ENCODE data around the gene ADD2. TPM values are rescaled to one million over a fixed set of nuclear protein-coding genes. Genes with fewer than 3 reads are reported as not detected.

ADD2 gene
- total and polyA plus RNA-seq, 2 experiments from 2014 or later: not detected

GRCh38 chr2:70716131-70716743 lies 51.8 kb downstream of the ADD2 start:
- Histone ChIP-seq H3K4me2 (ENCODE audit: unreplicated experiment) (no peak overlapping the region), H3K9me3 (ENCODE audit: low read depth) (no peaks in the 10 kb centered on the region), H3K79me2 (ENCODE audit: insufficient read depth) (no peaks in the 10 kb centered on the region), H3K27me3 (replicated peaks; ENCODE audit: insufficient read depth) (peaks cover 30% of the 10 kb centered on the region), H3K9ac (no peak overlapping the region), H3K4me1 (ENCODE audit: insufficient read depth) (no peaks in the 10 kb centered on the region), H3K27ac (no peak overlapping the region), H4K20me1 (ENCODE audit: insufficient read depth) (no peaks in the 10 kb centered on the region), H3K4me3 (no peak overlapping the region), H3F3A (ENCODE audit: insufficient read depth) (no peaks in the 10 kb centered on the region), H3K9me2 (ENCODE audit: insufficient read depth) (no peaks in the 10 kb centered on the region), H2AFZ (no peak overlapping the region), H3K36me3 (ENCODE audit: low read depth) (no peaks in the 10 kb centered on the region)
- WGBS, 2 experiments (ENCODE audit: low coverage in 1 of 2, low lambda C conversion rate in 2 of 2, missing lambda C conversion rate in 2 of 2): 45 to 46% methylated on average over 7 of the region's 7 CpGs
- in situ Hi-C loops (cut with MboI): no loop called here
- TF ChIP-seq EZH2phosphoT487 (IDR thresholded peaks at IDR 0.05; ENCODE audit: insufficient read depth, low read depth): no peak
- TF ChIP-seq EZH2 (IDR thresholded peaks at IDR 0.05; ENCODE audit: insufficient read depth, poor library complexity, severe bottlenecking): no peak
- no peak for DNase-seq

GRCh38 chr2:70715071-70715985 lies 52.7 kb downstream of the ADD2 start:
- TF ChIP-seq EZH2phosphoT487 (IDR thresholded peaks at IDR 0.05; ENCODE audit: insufficient read depth, low read depth): no peak
- no peak for TF ChIP-seq EZH2 (IDR thresholded peaks at IDR 0.05; ENCODE audit: insufficient read depth, poor library complexity, severe bottlenecking)
- no peaks in the 10 kb centered on the region for H3K79me2 ChIP-seq (ENCODE audit: insufficient read depth)
- H3K4me2 ChIP-seq (ENCODE audit: unreplicated experiment): no peak overlapping the region
- H3K4me3 ChIP-seq: no peak overlapping the region
- in situ Hi-C loops (cut with MboI): no loop called here
- H3K36me3 ChIP-seq (ENCODE audit: low read depth): no peaks in the 10 kb centered on the region
- peaks cover 28% of the 10 kb centered on the region for H3K27me3 ChIP-seq (replicated peaks; ENCODE audit: insufficient read depth)
- WGBS, 2 experiments (ENCODE audit: low coverage in 1 of 2, low lambda C conversion rate in 2 of 2, missing lambda C conversion rate in 2 of 2): 65 to 70% methylated on average over 7 of the region's 7 CpGs
- no peaks in the 10 kb centered on the region for H3K4me1 ChIP-seq (ENCODE audit: insufficient read depth)
- no peak overlapping the region for H3K9ac ChIP-seq
- H2AFZ ChIP-seq: no peak overlapping the region
- no peaks in the 10 kb centered on the region for H4K20me1 ChIP-seq (ENCODE audit: insufficient read depth)
- no peaks in the 10 kb centered on the region for H3K9me3 ChIP-seq (ENCODE audit: low read depth)
- no peak for DNase-seq
- H3K9me2 ChIP-seq (ENCODE audit: insufficient read depth): no peaks in the 10 kb centered on the region
- no peak overlapping the region for H3K27ac ChIP-seq
- H3F3A ChIP-seq (ENCODE audit: insufficient read depth): no peaks in the 10 kb centered on the region

- Histone ChIP-seq H3K79me2 (ENCODE audit: insufficient read depth) (no peaks in the 10 kb centered on the region), H3K27me3 (replicated peaks; ENCODE audit: insufficient read depth) (peaks cover 28% of the 10 kb centered on the region), H3K4me1 (ENCODE audit: insufficient read depth) (no peaks in the 10 kb centered on the region), H3F3A (ENCODE audit: insufficient read depth) (no peaks in the 10 kb centered on the region), H3K36me3 (ENCODE audit: low read depth) (no peaks in the 10 kb centered on the region), H3K9ac (no peak overlapping the region), H3K27ac (no peak overlapping the region), H3K9me2 (ENCODE audit: insufficient read depth) (no peaks in the 10 kb centered on the region), H3K4me2 (ENCODE audit: unreplicated experiment) (no peak overlapping the region), H3K4me3 (no peak overlapping the region), H4K20me1 (ENCODE audit: insufficient read depth) (no peaks in the 10 kb centered on the region), H3K9me3 (ENCODE audit: low read depth) (no peaks in the 10 kb centered on the region), H2AFZ (no peak overlapping the region)
- DNase-seq: no peak
- TF ChIP-seq EZH2 (IDR thresholded peaks at IDR 0.05; ENCODE audit: insufficient read depth, poor library complexity, severe bottlenecking) (no peak), EZH2phosphoT487 (IDR thresholded peaks at IDR 0.05; ENCODE audit: insufficient read depth, low read depth) (no peak)
- WGBS, 2 experiments (ENCODE audit: low coverage in 1 of 2, low lambda C conversion rate in 2 of 2, missing lambda C conversion rate in 2 of 2): 71 to 73% methylated on average over 5 of the region's 5 CpGs
- in situ Hi-C loops (cut with MboI): no loop called here
Observed at GRCh38 chr2:70714141-70714905, 53.7 kb downstream of the ADD2 start.

- peaks cover 21% of the 10 kb centered on the region for H3K27me3 ChIP-seq (replicated peaks; ENCODE audit: insufficient read depth)
- H3K4me3 ChIP-seq: no peak overlapping the region
- no peaks in the 10 kb centered on the region for H3K9me3 ChIP-seq (ENCODE audit: low read depth)
- no peak overlapping the region for H2AFZ ChIP-seq
- no peaks in the 10 kb centered on the region for H4K20me1 ChIP-seq (ENCODE audit: insufficient read depth)
- no peaks in the 10 kb centered on the region for H3K79me2 ChIP-seq (ENCODE audit: insufficient read depth)
- in situ Hi-C loops (cut with MboI): no loop called here
- no peak for DNase-seq
- no peak for TF ChIP-seq EZH2 (IDR thresholded peaks at IDR 0.05; ENCODE audit: insufficient read depth, poor library complexity, severe bottlenecking)
- no peak for TF ChIP-seq EZH2phosphoT487 (IDR thresholded peaks at IDR 0.05; ENCODE audit: insufficient read depth, low read depth)
- H3F3A ChIP-seq (ENCODE audit: insufficient read depth): no peaks in the 10 kb centered on the region
- no peaks in the 10 kb centered on the region for H3K36me3 ChIP-seq (ENCODE audit: low read depth)
- H3K9me2 ChIP-seq (ENCODE audit: insufficient read depth): no peaks in the 10 kb centered on the region
- no peak overlapping the region for H3K27ac ChIP-seq
- H3K4me1 ChIP-seq (ENCODE audit: insufficient read depth): no peaks in the 10 kb centered on the region
- H3K4me2 ChIP-seq (ENCODE audit: unreplicated experiment): no peak overlapping the region
- H3K9ac ChIP-seq: no peak overlapping the region
- 64 to 74% methylated on average over 5 of the region's 5 CpGs for WGBS, 2 experiments (ENCODE audit: low coverage in 1 of 2, low lambda C conversion rate in 2 of 2, missing lambda C conversion rate in 2 of 2)
Observed at GRCh38 chr2:70712916-70713315, 55.1 kb downstream of the ADD2 start.

Data from GM23248 (cell line).